ENCODE measurements around the gene TBX15. TPM values are rescaled to one million over a fixed set of nuclear protein-coding genes. Genes with fewer than 3 reads are reported as not detected.

Gene TBX15
- total RNA-seq, 1 donor from 2014 or later: 2.9 TPM

DNA sequence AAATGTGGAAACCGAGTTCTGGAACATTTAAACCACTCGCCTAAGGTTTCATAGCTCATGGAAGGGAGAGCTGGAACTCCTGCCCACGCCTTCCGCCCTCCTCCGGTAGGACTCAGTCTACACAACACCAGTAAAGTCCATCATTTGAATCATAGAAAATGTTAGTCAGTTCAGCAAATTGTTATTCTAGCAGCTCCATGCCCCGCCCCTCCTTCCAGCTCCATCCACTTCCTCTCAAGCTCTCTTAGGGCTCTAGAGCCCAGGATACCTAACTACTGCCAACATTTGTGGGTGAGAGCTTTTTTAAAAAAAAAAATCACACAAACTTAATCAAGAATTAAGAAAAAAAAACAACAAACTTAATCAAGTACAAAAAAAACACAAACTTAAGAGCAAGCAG lies 121.8 kb downstream of the TBX15 start:
- no peaks in the 10 kb centered on the region for H3K36me3 Mint-ChIP-seq
- Histone ChIP-seq H3K9me3 (ENCODE audit: low read depth) (no peaks in the 10 kb centered on the region), H3K9ac (no peak overlapping the region), H4K20me1 (ENCODE audit: low read depth) (no peaks in the 10 kb centered on the region), H3K79me2 (ENCODE audit: low read depth) (no peaks in the 10 kb centered on the region), H3K4me2 (no peak overlapping the region), H2AFZ (replicated peaks) (no peak overlapping the region), H3F3A (ENCODE audit: low read depth) (no peaks in the 10 kb centered on the region), H3K4me3 (no peak overlapping the region), H3K4me1 (no peaks in the 10 kb centered on the region), H3K27ac (no peak overlapping the region), H3K36me3 (no peaks in the 10 kb centered on the region), H3K27me3 (no peaks in the 10 kb centered on the region)
- H3K4me1 Mint-ChIP-seq: no peaks in the 10 kb centered on the region
- TF ChIP-seq, protein P1, sequence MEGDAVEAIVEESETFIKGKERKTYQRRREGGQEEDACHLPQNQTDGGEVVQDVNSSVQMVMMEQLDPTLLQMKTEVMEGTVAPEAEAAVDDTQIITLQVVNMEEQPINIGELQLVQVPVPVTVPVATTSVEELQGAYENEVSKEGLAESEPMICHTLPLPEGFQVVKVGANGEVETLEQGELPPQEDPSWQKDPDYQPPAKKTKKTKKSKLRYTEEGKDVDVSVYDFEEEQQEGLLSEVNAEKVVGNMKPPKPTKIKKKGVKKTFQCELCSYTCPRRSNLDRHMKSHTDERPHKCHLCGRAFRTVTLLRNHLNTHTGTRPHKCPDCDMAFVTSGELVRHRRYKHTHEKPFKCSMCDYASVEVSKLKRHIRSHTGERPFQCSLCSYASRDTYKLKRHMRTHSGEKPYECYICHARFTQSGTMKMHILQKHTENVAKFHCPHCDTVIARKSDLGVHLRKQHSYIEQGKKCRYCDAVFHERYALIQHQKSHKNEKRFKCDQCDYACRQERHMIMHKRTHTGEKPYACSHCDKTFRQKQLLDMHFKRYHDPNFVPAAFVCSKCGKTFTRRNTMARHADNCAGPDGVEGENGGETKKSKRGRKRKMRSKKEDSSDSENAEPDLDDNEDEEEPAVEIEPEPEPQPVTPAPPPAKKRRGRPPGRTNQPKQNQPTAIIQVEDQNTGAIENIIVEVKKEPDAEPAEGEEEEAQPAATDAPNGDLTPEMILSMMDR (IDR thresholded peaks at IDR 0.05): no peak
- TF ChIP-seq EZH2phosphoT487 (IDR thresholded peaks at IDR 0.05): no peak
- TF ChIP-seq EZH2 (IDR thresholded peaks at IDR 0.05): no peak
- no peak overlapping the region for H3K27ac Mint-ChIP-seq
- DNase-seq (ENCODE audit: low spot score): no peak
- no peak overlapping the region for H3K4me3 Mint-ChIP-seq
- H3K27me3 Mint-ChIP-seq (ENCODE audit: insufficient read depth, low read depth): no peaks in the 10 kb centered on the region
- no peaks in the 10 kb centered on the region for H3K9me3 Mint-ChIP-seq

DNA sequence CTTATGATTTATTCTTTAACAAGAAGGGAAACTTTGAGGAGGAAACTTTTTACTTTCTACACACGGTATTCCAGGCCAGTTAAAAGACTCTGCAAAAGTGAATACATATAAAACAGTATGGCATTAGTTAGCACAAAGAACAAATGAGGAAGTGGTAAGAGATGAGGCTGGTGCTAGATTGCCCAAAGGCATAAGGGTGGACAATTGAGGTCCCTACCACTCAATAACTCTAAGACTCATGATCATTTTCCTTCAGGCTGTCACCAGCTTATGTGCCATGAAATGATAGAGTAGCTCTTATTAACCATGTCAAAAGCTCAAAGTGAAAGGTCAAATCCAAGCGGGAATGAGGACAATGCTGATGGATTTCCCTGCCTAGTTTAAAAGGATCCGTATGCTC lies 124.5 kb downstream of the TBX15 start:
- Mint-ChIP-seq H3K9me3 (no peaks in the 10 kb centered on the region), H3K4me1 (no peaks in the 10 kb centered on the region), H3K36me3 (no peaks in the 10 kb centered on the region), H3K27ac (no peak overlapping the region), H3K27me3 (ENCODE audit: insufficient read depth, low read depth) (no peaks in the 10 kb centered on the region), H3K4me3 (no peak overlapping the region)
- Histone ChIP-seq H3K27me3 (no peaks in the 10 kb centered on the region), H3K36me3 (no peaks in the 10 kb centered on the region), H3K4me2 (no peak overlapping the region), H3K9me3 (ENCODE audit: low read depth) (no peaks in the 10 kb centered on the region), H4K20me1 (ENCODE audit: low read depth) (no peaks in the 10 kb centered on the region), H3K27ac (no peak overlapping the region), H3K4me1 (no peaks in the 10 kb centered on the region), H3K9ac (no peak overlapping the region), H3K79me2 (ENCODE audit: low read depth) (no peaks in the 10 kb centered on the region), H3K4me3 (no peak overlapping the region), H3F3A (ENCODE audit: low read depth) (no peaks in the 10 kb centered on the region), H2AFZ (replicated peaks) (no peak overlapping the region)
- TF ChIP-seq EZH2phosphoT487 (IDR thresholded peaks at IDR 0.05) (no peak), EZH2 (IDR thresholded peaks at IDR 0.05) (no peak)
- TF ChIP-seq, protein P1 (IDR thresholded peaks at IDR 0.05): no peak
- no peak for DNase-seq (ENCODE audit: low spot score)

DNA sequence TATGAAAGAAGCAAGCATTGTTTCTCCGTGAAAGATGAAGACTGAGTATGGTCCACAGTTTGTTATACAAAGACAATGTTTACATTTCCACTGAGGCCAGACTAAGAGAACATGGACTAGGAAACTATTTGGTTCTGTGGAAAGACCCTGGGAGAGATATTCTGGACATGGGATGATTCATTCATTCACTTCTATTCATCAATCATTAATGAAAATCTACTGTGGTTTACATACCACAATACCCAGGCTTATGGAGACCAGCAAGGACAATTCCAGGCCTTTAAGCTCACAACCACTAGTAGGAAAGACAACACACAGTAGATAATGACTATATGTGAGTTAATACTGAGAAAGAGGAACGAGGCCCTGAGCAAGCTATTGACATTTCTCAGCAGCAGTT lies 125.4 kb downstream of the TBX15 start:
- H3K4me2 ChIP-seq: no peak overlapping the region
- no peaks in the 10 kb centered on the region for H3K27me3 Mint-ChIP-seq (ENCODE audit: insufficient read depth, low read depth)
- no peaks in the 10 kb centered on the region for H4K20me1 ChIP-seq (ENCODE audit: low read depth)
- no peak overlapping the region for H3K27ac Mint-ChIP-seq
- no peak overlapping the region for H3K27ac ChIP-seq
- H3K79me2 ChIP-seq (ENCODE audit: low read depth): no peaks in the 10 kb centered on the region
- DNase-seq (ENCODE audit: low spot score): no peak
- no peaks in the 10 kb centered on the region for H3K9me3 ChIP-seq (ENCODE audit: low read depth)
- no peaks in the 10 kb centered on the region for H3K9me3 Mint-ChIP-seq
- no peak overlapping the region for H3K9ac ChIP-seq
- no peaks in the 10 kb centered on the region for H3K36me3 ChIP-seq
- H3K36me3 Mint-ChIP-seq: no peaks in the 10 kb centered on the region
- H2AFZ ChIP-seq (replicated peaks): no peak overlapping the region
- H3K4me1 ChIP-seq: no peaks in the 10 kb centered on the region
- H3K27me3 ChIP-seq: no peaks in the 10 kb centered on the region
- H3K4me3 Mint-ChIP-seq: no peak overlapping the region
- no peaks in the 10 kb centered on the region for H3K4me1 Mint-ChIP-seq
- TF ChIP-seq, protein P1 (IDR thresholded peaks at IDR 0.05): no peak
- TF ChIP-seq EZH2phosphoT487 (IDR thresholded peaks at IDR 0.05): no peak
- no peak for TF ChIP-seq EZH2 (IDR thresholded peaks at IDR 0.05)
- no peak overlapping the region for H3K4me3 ChIP-seq
- no peaks in the 10 kb centered on the region for H3F3A ChIP-seq (ENCODE audit: low read depth)
